OCI-LY7 (cell line): Measurements from ENCODE around the gene BBS9.

Experiments
- EZH2phosphoT487 ChIP-seq: fragments of 200-600 bp; sonication (generic); IDR thresholded peaks from 2 replicates; pipeline ENCODE4 v1.6.1; 2018; ENCODE audit warnings: low read depth, borderline replicate concordance, mild to moderate bottlenecking, mixed run types, antibody characterized with exemption, low read length, moderate library complexity, mixed read lengths
- TF ChIP-seq, protein P1 (sequence below): fragments of 200-600 bp; sonication (generic); conservative IDR thresholded peaks from 2 replicates; pipeline ENCODE4 v1.5.1; 2014; ENCODE audit warnings: mild to moderate bottlenecking, antibody characterized with exemption, low read length, moderate library complexity, mixed read lengths

DNA sequence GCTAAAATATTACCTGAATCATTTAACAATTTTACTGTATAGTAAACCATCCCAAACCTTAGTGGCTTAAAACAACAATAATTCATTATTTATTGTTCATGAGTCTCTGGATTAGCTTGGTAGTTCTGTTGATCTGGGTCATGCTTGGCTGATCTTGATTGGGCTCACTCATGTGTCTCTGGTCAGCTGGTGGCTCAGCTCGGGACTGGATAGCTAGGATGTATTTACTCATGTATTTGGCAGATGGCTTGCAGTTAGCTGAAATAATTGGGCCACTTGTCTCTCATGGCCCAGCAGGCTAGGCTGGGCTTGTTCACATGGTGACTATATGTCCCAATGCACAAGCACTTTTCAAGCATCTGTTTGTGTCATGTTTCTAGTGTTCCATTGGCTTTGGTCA is 262.8 kb downstream of the BBS9 start:
- TF ChIP-seq, protein P1, sequence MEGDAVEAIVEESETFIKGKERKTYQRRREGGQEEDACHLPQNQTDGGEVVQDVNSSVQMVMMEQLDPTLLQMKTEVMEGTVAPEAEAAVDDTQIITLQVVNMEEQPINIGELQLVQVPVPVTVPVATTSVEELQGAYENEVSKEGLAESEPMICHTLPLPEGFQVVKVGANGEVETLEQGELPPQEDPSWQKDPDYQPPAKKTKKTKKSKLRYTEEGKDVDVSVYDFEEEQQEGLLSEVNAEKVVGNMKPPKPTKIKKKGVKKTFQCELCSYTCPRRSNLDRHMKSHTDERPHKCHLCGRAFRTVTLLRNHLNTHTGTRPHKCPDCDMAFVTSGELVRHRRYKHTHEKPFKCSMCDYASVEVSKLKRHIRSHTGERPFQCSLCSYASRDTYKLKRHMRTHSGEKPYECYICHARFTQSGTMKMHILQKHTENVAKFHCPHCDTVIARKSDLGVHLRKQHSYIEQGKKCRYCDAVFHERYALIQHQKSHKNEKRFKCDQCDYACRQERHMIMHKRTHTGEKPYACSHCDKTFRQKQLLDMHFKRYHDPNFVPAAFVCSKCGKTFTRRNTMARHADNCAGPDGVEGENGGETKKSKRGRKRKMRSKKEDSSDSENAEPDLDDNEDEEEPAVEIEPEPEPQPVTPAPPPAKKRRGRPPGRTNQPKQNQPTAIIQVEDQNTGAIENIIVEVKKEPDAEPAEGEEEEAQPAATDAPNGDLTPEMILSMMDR: no peak
- TF ChIP-seq EZH2phosphoT487: no peak
